Measurements from ENCODE around the gene ELL3. TPM values are rescaled to one million over a fixed set of nuclear protein-coding genes. Genes with fewer than 3 reads are reported as not detected.

Gene ELL3
- total and polyA plus RNA-seq, 2 of the 8 experiments (the other 6 are each of a cell fraction or from before 2014, with no cell fraction given): 9.2 to 13.7 TPM

GRCh38 chr15:43826029-43826507, 49.3 kb upstream of the ELL3 start:
- peaks cover 0 to 16% (median 4%) of the 10 kb centered on the region in 4 experiments; a peak in 4 of 7 replicates for H3K27me3 ChIP-seq (replicated peaks in 1 of 4; ENCODE audit: control insufficient read depth in 3 of 4, extremely low read depth in 1 of 4, insufficient read depth in 3 of 4, low read length in 3 of 4)
- no peak overlapping the region for H2AK5ac ChIP-seq (ENCODE audit: low read depth, low read length)
- H3K27ac ChIP-seq (ENCODE audit: low read depth, low read length): no peak overlapping the region
- peaks cover 0 to 5% (median 0%) of the 10 kb centered on the region in 4 experiments; a peak in 1 of 8 replicates for H3K36me3 ChIP-seq (ENCODE audit: control insufficient read depth in 2 of 4, insufficient read depth in 4 of 4, low read length in 3 of 4)
- no peak overlapping the region for H2BK5ac ChIP-seq (ENCODE audit: low read depth, low read length)
- H3K14ac ChIP-seq (ENCODE audit: insufficient read length): no peak overlapping the region
- WGBS, 2 experiments (ENCODE audit: extremely low coverage in 1 of 2, insufficient coverage in 1 of 2, insufficient read length in 1 of 2, insufficient replicate concordance in 2 of 2, low coverage in 1 of 2, low lambda C conversion rate in 2 of 2, missing lambda C conversion rate in 1 of 2): 96% methylated on average over 11 of the region's 11 CpGs; no CpG with 5 or more reads in 1 of the 2 experiments
- H4K20me1 ChIP-seq (replicated peaks in 1 of 2; ENCODE audit: control insufficient read depth in 1 of 2, insufficient read depth in 2 of 2, low read length in 2 of 2): no peaks in the 10 kb centered on the region
- no peak overlapping the region; the same call in 1 of the 2 replicates for H3K18ac ChIP-seq (ENCODE audit: extremely low read depth, low read length)
- H2BK15ac ChIP-seq (ENCODE audit: low read length): no peak overlapping the region
- H3K4me2 ChIP-seq (ENCODE audit: insufficient read depth in 1 of 2, low read depth in 2 of 2, low read length in 2 of 2): peak overlapping the region in 1 of 2 experiments; percentile 64; a peak in 2 of 4 replicates
- H4K91ac ChIP-seq (replicated peaks; ENCODE audit: insufficient read length, low read length): no peak overlapping the region
- no peak for DNase-seq (ENCODE audit: low read depth in 1 of 2, low spot score in 2 of 2)
- ChIA-PET CTCF (ENCODE audit: partially characterized antibody) (no interaction called here), POLR2A (ENCODE audit: partially characterized antibody) (interaction anchor here (0.6 to 1.4 kb wide), 2 partner anchors 35 to 343 kb away, joined by 4 to 5 read pairs; no protein-coding TSS in a partner anchor)
- no peak overlapping the region for H3K56ac ChIP-seq (replicated peaks; ENCODE audit: insufficient read length, low read depth, low read length)
- H2BK20ac ChIP-seq (ENCODE audit: low read length): no peak overlapping the region
- FAIRE-seq: no peak
- H4K5ac ChIP-seq (ENCODE audit: insufficient read length, low read depth, low read length): no peak overlapping the region
- no peak overlapping the region for H3K4ac ChIP-seq (replicated peaks; ENCODE audit: insufficient read length, low read depth, low read length)
- H4K8ac ChIP-seq (ENCODE audit: extremely low read depth, insufficient read depth, low read length): peak overlapping the region; percentile 66; the same call in 1 of the 2 replicates
- H2BK120ac ChIP-seq (replicated peaks; ENCODE audit: low read depth, low read length): no peak overlapping the region
- peaks cover 0 to 3% of the 10 kb centered on the region in 2 experiments; a peak in 2 of 4 replicates for H3K9me3 ChIP-seq (ENCODE audit: insufficient read depth in 2 of 2, low read depth in 1 of 2, low read length in 1 of 2)
- no peak overlapping the region for H3K23ac ChIP-seq (ENCODE audit: insufficient read length)
- peaks cover 3 to 21% of the 10 kb centered on the region in 2 experiments for H3K79me2 ChIP-seq (ENCODE audit: control insufficient read depth in 1 of 2, insufficient read depth in 2 of 2, low read length in 2 of 2)
- no peak for TF ChIP-seq SRF (IDR thresholded peaks at IDR 0.05; ENCODE audit: low read depth, low read length)
- TF ChIP-seq JUN (IDR thresholded peaks at IDR 0.05; ENCODE audit: low read depth, low read length): no peak
- no peak for TF ChIP-seq CHD1 (IDR thresholded peaks at IDR 0.05; ENCODE audit: low read depth, low read length)
- no peak for TF ChIP-seq CREB1 (IDR thresholded peaks at IDR 0.05)
- TF ChIP-seq TEAD4 (IDR thresholded peaks at IDR 0.05; ENCODE audit: low read depth, low read length): no peak
- TF ChIP-seq MAX (IDR thresholded peaks at IDR 0.05): no peak
- no peak for TF ChIP-seq NANOG (IDR thresholded peaks at IDR 0.05; ENCODE audit: insufficient read depth, low read depth, low read length, poor library complexity, severe bottlenecking)
- no peak for TF ChIP-seq CBX5 (IDR thresholded peaks at IDR 0.05; ENCODE audit: low read depth, low read length)
- TF ChIP-seq SP4 (IDR thresholded peaks at IDR 0.05; ENCODE audit: low read length): no peak
- H3K79me1 ChIP-seq (ENCODE audit: low read depth, low read length): no peaks in the 10 kb centered on the region
- H3K4me1 ChIP-seq (replicated peaks in 1 of 4; ENCODE audit: control insufficient read depth in 3 of 4, insufficient read depth in 4 of 4, low read length in 3 of 4): peaks cover 0 to 4% (median 2%) of the 10 kb centered on the region in 4 experiments; a peak in 4 of 7 replicates
- H3K9ac ChIP-seq (replicated peaks in 1 of 4; ENCODE audit: extremely low read depth in 1 of 4, low read depth in 3 of 4, low read length in 3 of 4): no peak overlapping the region
- no peak overlapping the region for H2AFZ ChIP-seq (ENCODE audit: low read length)
- peak overlapping the region in 1 of 4 experiments; percentile 82; a peak in 2 of 8 replicates for H3K4me3 ChIP-seq (ENCODE audit: extremely low read depth in 1 of 4, insufficient read depth in 2 of 4, low read depth in 3 of 4, low read length in 4 of 4)
- H3K23me2 ChIP-seq (ENCODE audit: low read depth, low read length): no peaks in the 10 kb centered on the region
- H2BK12ac ChIP-seq (ENCODE audit: low read depth, low read length): no peak overlapping the region
